Left ventricle myocardium superior (tissue), 1 donor: ENCODE results near the gene UPF1. TPM values are rescaled to one million over a fixed set of nuclear protein-coding genes. Genes with fewer than 3 reads are reported as not detected.
"Not testable (repeated sequence)": the region's sequence is repeated elsewhere in the genome, so short reads cannot be mapped to it uniquely, and the experiment has no call there.

Experiments used
- ATAC-seq: fragments of 200-7000 bp; cut with Tn5 transposase; one replicate; pipeline ENCODE4 v1.9.1; 2020; ENCODE audit warnings: mild to moderate bottlenecking, moderate library complexity
- DNase-seq: peaks from one replicate; pipeline ENCODE4 v3.0.0-alpha.2; 2020
- intact Hi-C: fragments of 100-400 bp; cut with micrococcal nuclease; formaldehyde crosslinking; loops from one replicate; pipeline ENCODE4 v1.11.0; 2022
- total RNA-seq: library from RNA; stranded (reverse); fragmentation: NEBNext Ultra II Directional; extraction: Animal tissue kit (Norgen Biotek cat#: 25700); gene quantifications from one replicate; pipeline ENCODE4 v1.2.1, GENCODE V29; 2021
- donor health status: DM: no; HTN: yes; CAD: no; lungs with severe emphysema.

UPF1 gene
- total RNA-seq, 1 donor from 2014 or later: 37.3 TPM

GRCh38 chr19:18904334-18905057 is 72.7 kb downstream of the UPF1 start:
- intact Hi-C loops: no loop called here
- no peak for ATAC-seq
- no peak for DNase-seq

DNA sequence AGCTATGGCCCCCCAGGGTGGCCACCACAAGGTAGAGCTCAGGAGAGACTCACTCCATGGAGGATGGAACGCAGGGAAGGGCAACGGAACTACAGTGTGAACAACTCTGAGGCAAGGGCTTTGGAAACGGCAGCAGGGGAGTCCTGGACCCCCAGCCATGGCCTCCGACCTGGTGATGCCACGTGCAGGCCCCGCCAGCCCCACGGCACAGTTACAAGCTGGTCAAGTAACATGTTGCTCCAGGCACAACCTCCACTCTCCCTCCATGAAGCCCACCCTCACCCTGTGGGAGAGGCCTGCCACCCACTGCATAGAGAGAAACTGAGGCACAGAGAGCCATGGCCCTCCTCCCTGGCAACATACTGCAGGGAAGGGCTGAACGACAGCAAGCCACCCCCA is 73.3 kb downstream of the UPF1 start:
- ATAC-seq: no peak
- DNase-seq: no peak
- intact Hi-C loops: no loop called here

DNA sequence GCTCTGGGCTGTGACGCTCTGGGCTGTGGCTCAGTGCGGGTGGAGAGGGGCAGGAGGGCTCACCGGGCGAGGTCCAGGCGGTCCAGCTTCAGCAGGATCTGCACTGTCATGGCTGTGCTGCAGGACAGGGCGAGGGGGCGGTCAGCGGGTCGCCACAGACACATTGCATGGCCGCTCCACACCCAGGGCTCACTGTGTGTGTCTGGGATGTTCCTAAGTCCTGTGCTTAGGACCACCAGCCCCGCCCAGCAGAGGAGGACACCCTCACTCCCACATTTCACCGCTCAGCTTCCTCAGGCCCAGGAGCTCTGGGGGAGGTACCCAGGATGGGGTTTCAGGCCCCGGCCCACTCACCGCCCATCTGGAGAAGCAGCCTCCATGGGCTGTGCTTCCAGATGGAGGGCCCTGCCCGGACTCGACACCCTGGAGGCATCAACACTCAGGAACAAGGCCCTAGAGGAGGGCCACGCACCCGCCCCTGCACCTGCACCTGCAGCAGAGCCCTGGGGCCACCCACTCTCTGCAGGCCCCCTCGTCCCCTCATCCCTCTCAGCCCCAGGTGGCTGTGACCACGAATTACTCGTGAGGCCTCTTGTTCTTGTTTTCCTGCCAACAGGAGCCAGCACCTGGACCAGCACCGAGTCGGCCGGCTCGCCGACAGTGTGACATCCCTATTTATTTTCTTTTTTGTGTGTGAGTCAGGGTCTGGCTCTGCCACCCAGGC is 73.9 kb downstream of the UPF1 start:
- intact Hi-C loops: no loop called here
- no peak for DNase-seq
- no peak for ATAC-seq

DNA sequence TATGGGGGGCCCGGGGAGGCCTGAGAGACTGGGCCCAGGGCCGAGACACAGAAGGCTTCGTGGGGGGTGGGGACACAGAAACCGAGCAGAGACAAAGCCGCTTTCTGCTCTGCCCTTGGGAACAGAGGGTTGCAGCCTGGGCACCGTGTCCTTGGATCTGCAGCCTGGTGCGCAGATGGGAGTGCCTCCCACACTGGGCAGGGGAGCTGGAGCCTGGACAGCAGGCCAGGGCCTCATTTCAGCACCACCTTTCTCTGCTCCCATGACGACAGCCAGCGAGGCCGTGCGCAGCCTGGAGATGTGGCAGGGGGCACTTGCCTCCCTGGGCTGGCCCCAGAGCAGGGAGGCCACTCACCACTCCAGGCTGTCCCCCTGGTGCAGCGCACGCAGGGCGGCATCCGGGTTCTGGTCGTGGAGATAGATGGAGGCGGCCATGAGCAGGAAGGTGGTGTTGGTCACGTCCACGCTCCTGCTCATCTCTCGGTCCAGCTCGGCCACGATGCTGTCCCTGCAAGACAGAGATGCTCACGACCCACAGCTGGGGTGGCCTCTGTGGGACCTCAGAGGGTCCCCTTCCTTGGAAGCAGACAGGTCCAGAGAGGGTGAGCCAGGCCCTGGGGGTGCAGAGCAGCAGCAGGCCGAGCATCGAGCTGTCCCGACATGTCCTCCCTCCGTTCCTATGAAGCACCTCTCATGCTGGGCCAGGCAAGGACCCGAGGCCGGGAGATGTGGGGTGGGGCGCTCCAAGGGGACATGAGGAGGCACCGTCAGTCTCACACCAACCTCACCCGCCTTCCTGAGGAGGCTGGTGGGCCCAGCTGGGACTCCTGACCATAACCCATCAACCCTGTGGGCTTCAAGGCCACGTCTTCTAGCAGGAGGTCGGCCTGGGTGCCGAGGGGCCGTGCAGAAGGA is 75.1 kb downstream of the UPF1 start:
- DNase-seq (no peak), ATAC-seq (no peak)
- intact Hi-C loops: no loop called here

DNA sequence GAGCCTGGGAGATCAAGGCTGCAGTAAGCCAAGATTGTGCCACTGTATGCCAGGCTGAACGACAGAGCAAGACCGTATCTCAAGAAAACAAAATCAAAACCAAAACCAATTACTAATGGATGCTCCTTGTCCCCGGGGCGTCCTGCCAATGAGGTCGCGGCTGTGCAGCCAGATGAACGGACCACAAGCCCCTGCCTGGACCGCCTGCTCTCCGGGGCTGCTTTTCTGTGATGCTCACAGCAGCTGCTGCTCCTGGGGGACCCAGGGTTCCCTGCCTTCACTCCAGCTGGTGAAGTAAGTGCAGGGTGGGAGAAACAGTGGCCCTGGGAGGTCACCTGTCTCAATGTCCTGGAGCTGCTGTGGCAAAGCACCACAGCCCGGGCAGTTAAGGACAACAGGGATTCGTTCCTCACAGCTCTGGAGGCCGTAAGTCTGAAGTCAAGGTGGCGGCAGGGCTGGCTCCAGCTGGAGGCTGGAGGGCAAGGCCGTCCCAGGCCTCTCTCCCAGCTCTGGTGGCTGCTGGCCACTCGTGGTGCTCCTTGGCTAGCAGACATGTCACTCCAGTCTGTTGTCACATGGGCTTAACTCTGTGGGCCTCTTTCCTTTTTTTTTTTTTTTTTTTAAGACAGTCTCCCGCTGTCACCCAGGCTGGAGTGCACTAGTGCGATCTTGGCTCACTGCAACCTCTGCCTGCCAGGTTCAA is 77.3 kb downstream of the UPF1 start:
- DNase-seq: no peak
- no peak for ATAC-seq
- intact Hi-C loops: no loop called here

DNA sequence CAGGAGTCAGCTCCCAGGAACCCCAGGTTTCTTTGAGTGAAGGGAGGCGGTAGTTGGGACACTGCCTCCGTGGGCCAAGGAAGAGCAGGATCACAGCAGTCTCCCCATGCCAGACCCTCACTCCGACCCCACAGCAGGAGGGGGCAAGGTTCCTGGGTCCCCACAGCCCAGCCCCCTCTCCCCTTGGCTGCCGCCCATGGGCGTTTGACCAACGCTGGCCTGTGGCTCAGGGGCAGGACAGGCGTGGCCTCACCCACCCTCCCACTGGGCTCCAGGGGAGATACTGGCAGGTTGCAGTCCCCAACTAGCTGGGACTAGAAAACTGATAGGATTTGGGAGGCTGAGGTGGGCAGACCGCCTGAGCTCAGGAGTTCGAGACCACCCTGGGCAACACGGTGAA is 78.3 kb downstream of the UPF1 start:
- DNase-seq (no peak), ATAC-seq (no peak)
- intact Hi-C loops: no loop called here

- no peak for ATAC-seq
- intact Hi-C loops: no loop called here
- DNase-seq: no peak
Observed at GRCh38 chr19:18910801-18911436, 79.2 kb downstream of the UPF1 start.

GRCh38 chr19:18912933-18913332 is 81.2 kb downstream of the UPF1 start:
- ATAC-seq (no peak), DNase-seq (no peak)
- intact Hi-C loops: no loop called here

GRCh38 chr19:18913466-18913865 is 81.7 kb downstream of the UPF1 start:
- ATAC-seq: no peak
- intact Hi-C loops: no loop called here

GRCh38 chr19:18915639-18916038 is 83.9 kb downstream of the UPF1 start:
- no peak for ATAC-seq
- DNase-seq: no peak
- intact Hi-C loops: no loop called here

More at GRCh38 chr19:18913466-18913865, 81.7 kb downstream of the UPF1 start:
- DNase-seq: no peak

DNA sequence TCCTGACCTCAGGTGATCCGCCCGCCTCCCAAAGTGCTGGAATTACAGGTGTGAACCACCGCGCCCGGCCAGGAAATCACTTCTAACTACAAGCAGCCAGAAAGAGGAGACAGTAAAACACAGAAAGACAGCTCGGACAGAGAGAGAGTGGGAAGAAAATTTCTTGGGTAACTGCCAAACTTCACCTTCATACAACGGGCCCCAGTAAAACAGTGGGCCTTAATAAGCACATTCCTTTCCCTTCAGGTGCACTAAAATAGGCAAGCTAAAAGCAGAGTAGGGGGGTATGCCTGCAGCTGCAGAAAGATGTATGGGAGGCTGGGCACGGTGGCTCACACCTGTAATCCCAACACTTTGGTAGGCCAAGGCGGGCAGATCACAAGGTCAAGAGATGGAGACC is 85.8 kb downstream of the UPF1 start:
- DNase-seq, intact Hi-C loops, ATAC-seq: not testable (repeated sequence)

Other genes starting within 250 kb of the UPF1 start
- gene REX1BD, start 243.2 kb upstream of the UPF1 start, total RNA-seq: 75.8 TPM
- gene CRLF1, start 225.2 kb upstream of the UPF1 start, total RNA-seq: 21.4 TPM
- gene TMEM59L, start 219.1 kb upstream of the UPF1 start, total RNA-seq: 1.5 TPM
- gene KLHL26, start 194.9 kb upstream of the UPF1 start, total RNA-seq: 5.8 TPM
- 10.3 TPM for gene CRTC1, start 148.3 kb upstream of the UPF1 start, total RNA-seq
- gene COMP, start 40.7 kb upstream of the UPF1 start, total RNA-seq: not detected
- 0.42 TPM for gene CERS1, start 64.2 kb downstream of the UPF1 start, total RNA-seq
- gene COPE, start 87.4 kb downstream of the UPF1 start, total RNA-seq: 140 TPM
- gene DDX49, start 87.8 kb downstream of the UPF1 start, total RNA-seq: 22.2 TPM
- gene HOMER3, start 109.3 kb downstream of the UPF1 start, total RNA-seq: 10.4 TPM
- gene SUGP2, start 201.6 kb downstream of the UPF1 start, total RNA-seq: 71.9 TPM
- gene ARMC6, start 201.6 kb downstream of the UPF1 start, total RNA-seq: 12.2 TPM
- 29.5 TPM for gene SLC25A42, start 232.0 kb downstream of the UPF1 start, total RNA-seq